ENCODE measurements around the gene DDX54.

Gene DDX54

DNA sequence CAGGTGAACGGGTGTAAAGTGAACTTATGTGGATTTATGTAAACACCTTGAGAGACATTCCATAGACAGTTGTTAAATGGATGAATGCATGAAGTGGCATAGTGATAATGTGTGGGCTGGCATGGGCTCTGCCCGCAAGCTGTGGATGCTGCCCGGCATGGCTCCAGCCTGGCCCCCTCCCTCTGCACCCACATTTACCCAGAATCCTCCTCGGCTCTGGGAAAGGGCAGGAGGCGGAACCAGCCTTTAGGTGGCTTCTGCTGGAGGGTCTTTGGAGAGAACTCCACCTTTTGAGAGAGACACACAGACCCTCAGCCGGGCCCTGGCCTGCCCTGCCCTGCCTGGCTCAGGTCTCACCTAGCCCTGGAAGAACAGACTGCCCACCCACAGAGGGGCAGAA is 68.4 kb downstream of the DDX54 start:
- DNase-seq: no peak

DNA sequence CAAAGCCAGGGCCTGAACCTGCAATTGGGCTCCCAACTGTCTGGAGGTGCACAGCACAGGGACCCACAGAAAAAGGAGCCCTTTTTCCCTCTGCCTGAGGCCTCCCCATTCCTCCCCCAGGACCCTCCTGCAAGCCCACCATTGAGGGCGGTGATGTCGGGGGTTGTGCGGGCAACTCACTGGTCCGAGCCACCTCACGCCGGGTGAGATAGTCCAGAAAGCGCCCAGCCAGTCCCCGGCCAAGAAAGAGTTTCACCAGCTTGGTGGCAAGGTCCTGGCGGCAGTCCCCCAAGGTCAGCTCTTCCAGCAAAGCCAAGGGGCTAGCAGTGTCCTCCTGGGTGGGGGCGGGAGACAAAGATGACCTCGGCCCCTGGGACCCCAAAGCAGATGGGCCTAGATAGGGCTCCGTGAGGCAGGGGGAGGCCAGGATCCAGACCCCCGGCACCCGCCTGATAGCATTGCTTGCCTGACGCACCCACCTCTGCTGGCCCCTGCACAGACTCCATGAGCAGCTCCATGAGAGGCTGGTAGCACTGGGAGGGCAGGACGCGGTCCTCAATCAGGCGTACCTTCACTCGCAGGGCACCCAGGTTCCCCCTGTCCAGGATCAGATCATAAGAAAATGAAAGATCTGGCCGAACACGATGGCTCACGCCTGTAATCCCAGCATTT is 69.7 kb downstream of the DDX54 start:
- DNase-seq: no peak

DNA sequence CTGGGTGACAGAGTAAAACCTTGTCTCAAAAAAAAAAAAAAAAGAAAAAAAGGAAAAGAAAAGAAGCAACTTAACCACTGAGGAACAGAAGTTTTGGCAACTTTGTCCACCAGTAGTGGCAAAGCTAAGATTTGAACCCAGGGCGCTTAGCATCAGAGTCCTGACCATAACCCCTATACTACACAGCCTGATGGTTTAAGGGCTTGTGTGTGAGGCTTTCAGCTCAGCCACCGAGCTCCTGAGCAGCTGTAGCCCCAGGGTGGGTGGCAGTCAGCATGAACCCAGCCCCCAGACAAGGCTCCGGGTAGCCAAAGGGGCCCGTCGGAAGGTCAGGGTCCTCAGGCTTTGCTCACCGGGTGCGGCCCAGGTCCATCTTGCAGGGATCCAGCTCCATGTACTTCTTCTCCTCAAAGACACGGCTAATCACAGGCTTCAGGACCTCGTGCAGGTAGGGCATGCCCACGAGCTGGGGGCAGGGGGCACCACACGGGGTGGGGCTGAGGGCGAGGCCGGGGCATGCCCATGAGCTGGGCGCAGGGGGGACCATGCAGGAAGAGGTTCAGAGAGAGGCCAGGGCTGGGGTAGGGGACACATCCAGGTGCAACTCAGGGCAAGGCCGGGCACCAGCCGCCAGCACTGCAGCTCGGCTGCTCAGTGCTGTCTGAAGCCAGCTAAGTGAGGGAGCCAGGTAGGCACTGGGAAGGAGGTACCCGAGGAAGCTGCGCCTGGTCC is 70.7 kb downstream of the DDX54 start:
- DNase-seq: no peak

DNA sequence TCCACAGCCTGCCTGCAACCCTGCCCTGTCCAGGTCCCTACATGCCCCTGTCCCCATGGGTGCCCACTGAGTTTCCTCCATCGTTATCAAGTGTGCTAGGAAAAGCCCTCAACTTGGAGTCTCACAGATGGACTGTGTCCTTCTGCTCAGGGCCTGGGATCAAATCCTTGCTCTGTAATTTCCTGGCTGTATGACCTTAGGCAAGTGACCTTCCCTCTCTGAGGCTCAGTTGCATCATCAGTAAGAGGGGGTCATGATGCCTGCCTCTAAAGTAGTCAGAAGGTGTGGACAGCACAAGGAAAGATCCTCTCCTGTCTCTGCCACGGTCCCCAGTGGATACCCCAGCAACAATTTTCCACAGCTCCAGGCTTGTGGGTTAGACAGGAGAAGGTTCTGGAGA is 71.9 kb downstream of the DDX54 start:
- no peak for DNase-seq

DNA sequence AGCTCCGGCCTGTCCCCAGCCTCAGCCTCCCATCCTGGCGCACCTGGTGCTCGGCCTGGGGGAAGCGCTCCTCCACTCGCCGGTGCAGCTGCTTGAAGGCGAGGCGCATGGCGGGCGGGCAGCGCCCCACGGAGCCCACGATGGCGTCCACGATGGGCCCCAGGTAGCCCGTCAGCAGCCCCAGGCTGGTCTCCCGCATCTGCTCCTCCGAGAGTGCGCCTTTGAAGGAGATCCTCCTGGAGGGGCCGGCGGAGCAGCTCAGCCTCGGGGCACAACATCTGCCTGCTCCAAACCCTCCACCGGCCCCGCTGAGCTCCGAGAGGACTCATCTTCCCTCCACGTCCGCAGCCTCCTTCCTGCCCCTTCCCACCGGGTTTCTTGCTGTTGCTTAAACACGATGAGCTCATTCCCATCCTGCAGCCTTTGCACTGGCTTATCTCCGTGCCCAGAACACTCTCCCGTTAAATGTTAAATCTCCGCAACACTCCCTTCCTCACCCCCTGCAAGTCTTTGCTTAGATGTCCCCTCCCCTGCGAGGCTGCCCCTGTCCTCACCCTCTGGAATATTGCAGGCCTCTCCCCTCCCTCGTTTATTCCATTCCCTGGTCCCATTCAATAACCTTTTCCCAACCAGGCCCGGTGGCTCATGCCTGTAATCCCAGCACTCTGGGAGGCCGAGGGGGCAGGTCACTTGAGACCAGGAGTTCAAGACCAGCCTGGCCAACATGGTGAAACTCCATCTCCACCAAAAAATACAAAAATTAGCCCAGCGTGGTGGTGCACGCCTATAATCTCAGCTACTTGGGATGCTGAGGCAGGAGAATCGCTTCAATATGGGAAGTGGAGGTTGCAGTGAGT is 73.0 kb downstream of the DDX54 start:
- DNase-seq: no peak

DNA sequence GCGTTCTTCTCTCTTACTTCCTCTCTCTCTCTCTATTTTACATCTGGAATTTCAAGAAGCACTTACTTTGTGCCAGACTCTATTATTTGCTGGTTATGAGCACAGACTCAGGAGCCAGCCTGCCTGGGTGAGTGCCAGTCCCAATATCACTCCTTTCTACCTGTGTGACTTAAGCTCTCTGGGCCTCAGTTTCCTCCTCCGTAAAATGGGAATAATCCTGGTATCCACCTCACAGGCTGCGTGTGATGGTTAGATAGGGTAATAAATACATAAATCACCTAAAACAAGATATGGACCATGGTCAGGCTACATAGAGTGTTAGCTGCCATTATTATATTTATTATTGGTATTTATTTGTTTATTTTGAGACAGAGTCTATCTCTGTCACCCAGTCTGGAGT is 74.0 kb downstream of the DDX54 start:
- DNase-seq: no peak

DNA sequence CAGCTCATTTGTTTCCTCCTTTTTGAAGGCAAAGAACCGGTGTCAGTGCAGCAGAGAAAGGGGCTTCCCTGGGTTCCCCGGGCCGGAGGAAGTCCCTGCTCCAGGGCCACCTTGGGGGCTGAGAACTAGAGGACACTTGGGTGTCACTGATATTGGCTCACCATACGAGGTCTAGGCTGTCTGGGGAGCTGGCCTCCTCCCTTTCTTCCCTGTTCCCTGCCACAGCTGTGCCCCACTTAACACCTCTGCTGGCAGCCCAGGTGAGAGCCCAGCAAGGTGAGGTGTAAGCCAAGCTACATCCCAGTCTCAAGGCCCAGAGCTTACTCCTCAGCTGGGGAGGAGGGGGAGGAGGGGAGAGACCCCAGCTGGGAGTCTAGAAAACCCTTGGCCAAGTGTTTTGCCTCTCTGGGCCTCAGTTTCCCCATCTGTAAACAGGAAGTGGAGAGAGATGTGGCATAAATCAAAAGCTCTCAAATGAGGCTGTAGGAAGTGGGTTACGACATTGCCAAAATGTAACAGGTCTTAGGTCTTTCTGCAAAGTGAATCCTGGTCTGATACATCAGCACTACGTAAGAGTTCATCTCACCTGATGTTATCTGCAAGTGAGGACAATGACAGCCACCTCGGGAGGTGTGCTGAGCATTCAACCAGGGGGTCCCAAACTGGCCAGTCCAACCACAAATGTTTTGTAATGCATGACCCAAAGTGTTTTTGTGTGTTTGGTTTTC is 75.2 kb downstream of the DDX54 start:
- DNase-seq: no peak

DNA sequence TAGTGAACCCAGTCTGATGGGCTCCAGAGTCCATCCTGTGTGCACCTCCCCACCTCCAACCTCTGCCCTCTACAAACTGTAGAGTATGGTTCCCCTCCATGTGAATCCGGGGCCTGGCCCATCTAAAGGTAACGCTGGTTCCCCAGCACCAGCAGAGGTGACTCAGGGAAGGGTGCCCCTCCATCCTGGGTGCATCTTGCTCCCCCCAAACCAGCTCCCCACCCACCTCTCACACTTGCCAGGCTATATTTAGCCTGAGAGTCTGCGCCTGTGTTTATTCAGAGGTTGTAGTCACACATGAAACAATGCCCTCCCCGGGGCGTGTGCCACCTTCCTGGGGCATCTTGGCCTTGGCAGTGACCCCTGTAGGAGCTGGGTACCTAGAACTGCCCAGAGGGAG is 75.9 kb downstream of the DDX54 start:
- DNase-seq: no peak

DNA sequence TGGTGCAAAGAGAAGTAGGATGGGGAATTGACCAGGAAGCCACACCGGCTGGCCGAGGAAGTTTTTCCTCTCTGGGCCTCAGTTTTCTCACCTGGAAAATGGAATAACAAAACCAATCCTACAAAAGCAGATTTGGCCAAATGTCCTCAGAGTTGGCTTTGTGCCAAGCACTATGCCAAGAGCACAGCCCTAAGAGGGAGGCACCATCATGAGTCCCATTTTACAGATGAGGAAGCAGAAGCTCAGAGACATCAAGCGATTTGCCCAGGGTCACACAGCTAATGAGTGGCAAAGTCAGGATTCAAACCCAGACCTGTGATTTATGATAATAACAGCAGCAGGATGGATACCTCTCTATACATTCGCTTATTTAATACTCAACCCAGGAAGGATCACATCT is 77.0 kb downstream of the DDX54 start:
- DNase-seq: no peak
